Measurements from ENCODE around the gene MRPL21. TPM values are rescaled to one million over a fixed set of nuclear protein-coding genes. Genes with fewer than 3 reads are reported as not detected.

The MRPL21 gene
- total and polyA plus RNA-seq, 2 of the 8 experiments (the other 6 are each of a cell fraction or from before 2014, with no cell fraction given), result 102 to 107 TPM

GRCh38 chr11:68908273-68908672 lies 4.6 kb upstream of the MRPL21 start:
- Histone ChIP-seq H2BK12ac (ENCODE audit: low read depth, low read length) (no peak overlapping the region), H3K23ac (ENCODE audit: insufficient read length) (no peak overlapping the region), H4K5ac (ENCODE audit: insufficient read length, low read depth, low read length) (no peak overlapping the region), H2BK120ac (replicated peaks; ENCODE audit: low read depth, low read length) (no peak overlapping the region), H3K4me2 (ENCODE audit: insufficient read depth in 1 of 2, low read depth in 2 of 2, low read length in 2 of 2) (no peak overlapping the region), H4K20me1 (replicated peaks in 1 of 2; ENCODE audit: control insufficient read depth in 1 of 2, insufficient read depth in 2 of 2, low read length in 2 of 2) (peaks cover 1 to 8% of the 10 kb centered on the region in 2 experiments), H3K36me3 (ENCODE audit: control insufficient read depth in 2 of 4, insufficient read depth in 4 of 4, low read length in 3 of 4) (peaks cover 6 to 32% (median 18%) of the 10 kb centered on the region in 4 experiments), H3K27ac (ENCODE audit: low read depth, low read length) (no peak overlapping the region), H3K79me1 (ENCODE audit: low read depth, low read length) (peaks cover 8% of the 10 kb centered on the region; the same call in 1 of the 2 replicates), H3K79me2 (ENCODE audit: control insufficient read depth in 1 of 2, insufficient read depth in 2 of 2, low read length in 2 of 2) (peaks cover 2 to 24% of the 10 kb centered on the region in 2 experiments), H3K23me2 (ENCODE audit: low read depth, low read length) (peaks cover 7% of the 10 kb centered on the region), H3K56ac (replicated peaks; ENCODE audit: insufficient read length, low read depth, low read length) (no peak overlapping the region), H2AK5ac (ENCODE audit: low read depth, low read length) (no peak overlapping the region), H3K4me3 (ENCODE audit: extremely low read depth in 1 of 4, insufficient read depth in 2 of 4, low read depth in 3 of 4, low read length in 4 of 4) (no peak overlapping the region), H4K8ac (ENCODE audit: extremely low read depth, insufficient read depth, low read length) (no peak overlapping the region), H3K9ac (replicated peaks in 1 of 4; ENCODE audit: extremely low read depth in 1 of 4, low read depth in 3 of 4, low read length in 3 of 4) (no peak overlapping the region), H2BK5ac (ENCODE audit: low read depth, low read length) (no peak overlapping the region), H3K4me1 (replicated peaks in 1 of 4; ENCODE audit: control insufficient read depth in 3 of 4, insufficient read depth in 4 of 4, low read length in 3 of 4) (peaks cover 0 to 5% (median 0%) of the 10 kb centered on the region in 4 experiments; a peak in 1 of 7 replicates), H3K18ac (ENCODE audit: extremely low read depth, low read length) (no peak overlapping the region), H2BK15ac (ENCODE audit: low read length) (no peak overlapping the region), H3K27me3 (replicated peaks in 1 of 4; ENCODE audit: control insufficient read depth in 3 of 4, extremely low read depth in 1 of 4, insufficient read depth in 3 of 4, low read length in 3 of 4) (no peaks in the 10 kb centered on the region), H3K4ac (replicated peaks; ENCODE audit: insufficient read length, low read depth, low read length) (no peak overlapping the region), H2AFZ (ENCODE audit: low read length) (no peak overlapping the region), H3K14ac (ENCODE audit: insufficient read length) (no peak overlapping the region), H3K9me3 (ENCODE audit: insufficient read depth in 2 of 2, low read depth in 1 of 2, low read length in 1 of 2) (no peaks in the 10 kb centered on the region), H4K91ac (replicated peaks; ENCODE audit: insufficient read length, low read length) (no peak overlapping the region), H2BK20ac (ENCODE audit: low read length) (no peak overlapping the region)
- FAIRE-seq (no peak), DNase-seq (ENCODE audit: low read depth in 1 of 2, low spot score in 2 of 2) (no peak)
- CTCF ChIA-PET (ENCODE audit: partially characterized antibody), result interaction anchor here (0.7 kb wide), 1 partner anchor 468 kb away, joined by 3 read pairs; no protein-coding TSS in a partner anchor
- TF ChIP-seq SRF (IDR thresholded peaks at IDR 0.05; ENCODE audit: low read depth, low read length), result no peak
- WGBS, 2 experiments (ENCODE audit: extremely low coverage in 1 of 2, insufficient coverage in 1 of 2, insufficient read length in 1 of 2, insufficient replicate concordance in 2 of 2, low coverage in 1 of 2, low lambda C conversion rate in 2 of 2, missing lambda C conversion rate in 1 of 2), result 90% methylated on average over 5 of the region's 5 CpGs; no CpG with 5 or more reads in 1 of the 2 experiments
- POLR2A ChIA-PET (ENCODE audit: partially characterized antibody), result no interaction called here
